ENCODE measurements around the gene CDK10. TPM values are rescaled to one million over a fixed set of nuclear protein-coding genes. Genes with fewer than 3 reads are reported as not detected.

The CDK10 gene
- total and polyA plus RNA-seq, 9 of the 15 experiments (the other 6 are each of a cell fraction or from before 2014, with no cell fraction given), result 2.0 to 85.1 (median 40.1) TPM

DNA sequence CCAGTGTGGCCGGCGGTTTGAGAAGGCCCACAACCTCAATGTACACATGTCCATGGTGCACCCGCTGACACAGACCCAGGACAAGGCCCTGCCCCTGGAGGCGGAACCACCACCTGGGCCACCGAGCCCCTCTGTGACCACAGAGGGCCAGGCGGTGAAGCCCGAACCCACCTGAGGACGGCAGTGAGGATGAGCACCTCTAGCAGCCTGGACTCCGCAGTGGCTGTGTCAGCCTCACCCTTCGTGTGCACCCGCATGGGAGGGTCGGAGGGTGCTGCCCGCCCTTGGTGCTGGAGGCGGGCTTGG is 51.5 kb downstream of the CDK10 start:
- H3K4me2 ChIP-seq (ENCODE audit: insufficient read depth, low read length), result no peak overlapping the region
- no peak overlapping the region for H2AFZ ChIP-seq (ENCODE audit: low read depth, low read length)
- ChIA-PET CTCF (ENCODE audit: low intra/inter-chr PET ratio) (no interaction called here), POLR2A (interaction anchor here (0.8 to 5.4 kb wide), 5 partner anchors 9 to 35 kb away, joined by 3 to 37 read pairs (median 4); no protein-coding TSS in a partner anchor)
- DNase-seq (ENCODE audit: extremely low read depth in 1 of 4, low spot score in 3 of 4) (no peak), FAIRE-seq (no peak), ATAC-seq (peak; percentile 6; the same call in 2 of the 3 replicates)
- BruUV-seq (replicated peaks), result no TSS peak
- no peaks in the 10 kb centered on the region for H3K27me3 ChIP-seq (ENCODE audit: control insufficient read depth in 2 of 2, insufficient read depth in 2 of 2, low read length in 2 of 2)
- WGBS (ENCODE audit: insufficient coverage, low coverage, missing lambda C conversion rate), result 93% methylated on average over 11 of the region's 14 CpGs
- peaks cover 0 to 7% of the 10 kb centered on the region in 2 experiments; a peak in 1 of 5 replicates for H3K4me1 ChIP-seq (replicated peaks in 1 of 2; ENCODE audit: control insufficient read depth in 2 of 2, insufficient read depth in 2 of 2, low read length in 2 of 2)
- H3K79me2 ChIP-seq (ENCODE audit: control insufficient read depth, insufficient read depth, low read length), result 0 out of 3 replicates have a peak, but pooled peaks cover 3% of the 10 kb centered on the region
- no peak overlapping the region for H3K4me3 ChIP-seq
- intact Hi-C loops (cut with micrococcal nuclease), result no loop called here
- in situ Hi-C loops (cut with MboI), result no loop called here
- H3K9me1 ChIP-seq (ENCODE audit: control insufficient read depth, insufficient read depth, low read length), result no peaks in the 10 kb centered on the region
- peaks cover 6% of the 10 kb centered on the region; the same call in 1 of the 2 replicates for H4K20me1 ChIP-seq (replicated peaks; ENCODE audit: control insufficient read depth, insufficient read depth, low read length)
- H3K9me3 ChIP-seq (replicated peaks; ENCODE audit: control insufficient read depth, insufficient read depth, low read depth, low read length), result no peaks in the 10 kb centered on the region
- peak overlapping the region in 1 of 2 experiments; percentile 14; a peak in 1 of 4 replicates for H3K9ac ChIP-seq (ENCODE audit: insufficient read depth in 1 of 2, low read depth in 2 of 2, low read length in 2 of 2)
- no peak overlapping the region for H3K27ac ChIP-seq (ENCODE audit: extremely low read depth, low read depth, low read length)
- peaks cover 96% of the 10 kb centered on the region for H3K36me3 ChIP-seq (ENCODE audit: control insufficient read depth, insufficient read depth, low read length)
- peak; percentile 27 for TF ChIP-seq FIP1L1 (IDR thresholded peaks at IDR 0.05; ENCODE audit: low read depth, low read length, poor library complexity, severe bottlenecking)
- no peak for TF ChIP-seq KLF10 (CRISPR knock-in tag; IDR thresholded peaks at IDR 0.05)
- TF ChIP-seq, protein P1, sequence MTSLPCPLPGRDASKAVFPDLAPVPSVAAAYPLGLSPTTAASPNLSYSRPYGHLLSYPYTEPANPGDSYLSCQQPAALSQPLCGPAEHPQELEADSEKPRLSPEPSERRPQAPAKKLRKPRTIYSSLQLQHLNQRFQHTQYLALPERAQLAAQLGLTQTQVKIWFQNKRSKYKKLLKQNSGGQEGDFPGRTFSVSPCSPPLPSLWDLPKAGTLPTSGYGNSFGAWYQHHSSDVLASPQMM (CRISPR knock-in tag; IDR thresholded peaks at IDR 0.05), result no peak
- TF ChIP-seq NCOA6 (IDR thresholded peaks at IDR 0.05), result no peak
- 0 out of 2 replicates have a peak, but pooled peaks have one; percentile 14 for TF ChIP-seq ZFX (CRISPR knock-in tag; IDR thresholded peaks at IDR 0.05)
- no peak for TF ChIP-seq PATZ1 (CRISPR knock-in tag; IDR thresholded peaks at IDR 0.05; ENCODE audit: borderline replicate concordance)
- TF ChIP-seq GABPA (tag; conservative IDR thresholded peaks at IDR 0.05; ENCODE audit: low read depth), result no peak
- no peak for TF ChIP-seq NR2F6 (CRISPR knock-in tag; IDR thresholded peaks at IDR 0.05)
- TF ChIP-seq POLR2H (tag; IDR thresholded peaks at IDR 0.05; ENCODE audit: low read depth), result no peak
- TF ChIP-seq POLR2A (conservative IDR thresholded peaks at IDR 0.05), result peak; percentile 68
- TF ChIP-seq NR4A1 (CRISPR knock-in tag; IDR thresholded peaks at IDR 0.05), result no peak
- no peak for TF ChIP-seq NR4A1 (tag; IDR thresholded peaks at IDR 0.05)
- TF ChIP-seq RBM22 (IDR thresholded peaks at IDR 0.05; ENCODE audit: low read depth, low read length, poor library complexity, severe bottlenecking), result peak; percentile 97
- TF ChIP-seq POLR2G (IDR thresholded peaks at IDR 0.05; ENCODE audit: low read depth, low read length), result peak; percentile 85
- no peak for TF ChIP-seq NCOR1 (IDR thresholded peaks at IDR 0.05)
- TF ChIP-seq ADNP (tag; IDR thresholded peaks at IDR 0.05), result no peak
- TF ChIP-seq CBX1 (IDR thresholded peaks at IDR 0.05; ENCODE audit: low read depth), result 0 out of 2 replicates have a peak, but pooled peaks have one; percentile 14
- TF ChIP-seq RBFOX2 (IDR thresholded peaks at IDR 0.05; ENCODE audit: low read depth, low read length), result peak; percentile 73
- no peak for TF ChIP-seq ZBTB7A (IDR thresholded peaks at IDR 0.05; ENCODE audit: borderline replicate concordance, control insufficient read depth, low read depth, low read length)
- TF ChIP-seq ZC3H4 (CRISPR knock-in tag; IDR thresholded peaks at IDR 0.05; ENCODE audit: borderline replicate concordance), result no peak
- peak; percentile 13; the same call in 1 of the 2 replicates for TF ChIP-seq PML (IDR thresholded peaks at IDR 0.05; ENCODE audit: low read length)
- no peak for TF ChIP-seq ETS2 (tag; IDR thresholded peaks at IDR 0.05; ENCODE audit: borderline replicate concordance, poor library complexity, severe bottlenecking)
- TF ChIP-seq ZNF584 (CRISPR knock-in tag; IDR thresholded peaks at IDR 0.05; ENCODE audit: low read depth), result no peak
- TF ChIP-seq RBM17 (IDR thresholded peaks at IDR 0.05; ENCODE audit: borderline replicate concordance, low read depth, low read length), result no peak
